Osteoblast (primary cell): ENCODE results near the gene LRRTM2. TPM values are rescaled to one million over a fixed set of nuclear protein-coding genes. Genes with fewer than 3 reads are reported as not detected.

Experiments used
- total RNA-seq: library from RNA; depleted of rRNA; stranded (reverse); fragments of >200 nt; gene quantifications from 2 replicates; pipeline ENCODE4 v1.2.3, GENCODE V29; 2012

LRRTM2 gene
- total RNA-seq, 1 donor, result under 0.01 TPM

Other genes with a start within 250 kb of the LRRTM2 start
- 432 and 448 TPM in 2 replicates for gene CTNNA1, start 121.9 kb downstream of the LRRTM2 start, total RNA-seq